ENCODE measurements around the gene MAP3K13. TPM values are rescaled to one million over a fixed set of nuclear protein-coding genes. Genes with fewer than 3 reads are reported as not detected.

MAP3K13 gene
- total RNA-seq, 1 experiment from 2014 or later, result 30.9 TPM

DNA sequence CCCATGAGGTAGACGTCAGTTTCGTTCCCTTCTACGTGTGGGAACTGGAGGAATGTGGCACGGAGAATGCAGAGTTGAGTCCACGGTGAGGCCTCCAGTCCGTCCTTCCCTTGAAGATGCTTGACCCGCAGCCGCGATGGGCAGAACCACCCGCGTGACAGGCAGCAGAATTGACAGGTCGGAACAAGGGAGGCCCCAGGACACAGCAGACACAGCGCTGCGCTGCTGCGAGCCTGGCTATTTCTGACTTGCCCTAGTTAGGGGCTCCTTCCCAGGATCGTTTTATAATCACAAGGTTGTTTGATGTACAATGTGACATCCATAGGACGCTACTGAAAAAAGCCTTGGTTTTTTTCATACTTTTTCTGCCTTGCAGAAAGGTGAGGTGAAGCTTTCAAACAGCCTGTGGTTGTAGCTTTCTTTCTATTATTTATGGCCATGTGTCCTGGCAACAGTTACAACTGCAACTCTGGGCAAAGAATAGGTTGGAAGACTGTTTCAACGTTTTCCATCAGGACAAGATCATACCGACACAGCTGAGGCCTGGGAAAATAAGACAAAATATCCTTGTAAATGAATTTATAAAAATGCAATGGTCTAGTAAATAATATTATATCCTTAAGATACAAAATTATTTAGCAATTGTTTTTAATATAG lies 145.5 kb downstream of the MAP3K13 start:
- no peak for DNase-seq (ENCODE audit: low read depth)

GRCh38 chr3:185511711-185512110 lies 148.8 kb downstream of the MAP3K13 start:
- no peak for DNase-seq (ENCODE audit: low read depth)

DNA sequence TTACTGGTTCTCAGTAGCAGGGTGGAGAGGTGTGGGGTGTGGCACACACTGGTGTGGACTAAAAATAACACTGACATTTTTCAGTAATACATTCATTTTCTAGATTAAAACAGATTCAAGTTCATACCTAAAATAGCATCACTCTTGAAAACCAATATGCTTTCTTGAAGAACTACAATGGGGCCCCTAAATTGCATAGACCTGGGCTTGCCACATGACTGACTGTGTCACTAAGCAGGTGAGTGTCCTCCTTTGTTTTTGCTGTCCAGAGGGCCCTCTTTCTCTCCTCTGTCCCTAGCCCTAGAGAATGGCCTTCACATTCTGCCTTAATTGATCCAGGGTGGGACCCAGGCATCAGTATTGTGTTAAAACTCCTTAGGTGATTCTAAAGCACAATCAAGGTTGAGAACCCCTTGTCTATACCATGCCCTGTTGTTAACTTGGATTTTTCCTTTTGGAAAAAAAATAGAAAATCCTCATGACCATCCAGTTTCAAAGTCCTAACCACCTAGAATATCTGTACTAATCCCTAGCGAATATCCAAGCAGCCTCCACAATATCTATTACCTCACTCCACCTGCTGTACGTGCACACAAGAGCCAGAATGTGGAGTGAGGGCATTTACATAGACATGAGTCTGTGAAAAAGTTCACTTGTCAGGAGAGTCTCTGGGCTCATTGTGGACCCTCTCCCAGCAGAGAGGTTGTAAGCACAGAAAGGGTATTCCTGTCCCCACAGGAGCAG lies 154.6 kb downstream of the MAP3K13 start:
- no peak for DNase-seq (ENCODE audit: low read depth)

DNA sequence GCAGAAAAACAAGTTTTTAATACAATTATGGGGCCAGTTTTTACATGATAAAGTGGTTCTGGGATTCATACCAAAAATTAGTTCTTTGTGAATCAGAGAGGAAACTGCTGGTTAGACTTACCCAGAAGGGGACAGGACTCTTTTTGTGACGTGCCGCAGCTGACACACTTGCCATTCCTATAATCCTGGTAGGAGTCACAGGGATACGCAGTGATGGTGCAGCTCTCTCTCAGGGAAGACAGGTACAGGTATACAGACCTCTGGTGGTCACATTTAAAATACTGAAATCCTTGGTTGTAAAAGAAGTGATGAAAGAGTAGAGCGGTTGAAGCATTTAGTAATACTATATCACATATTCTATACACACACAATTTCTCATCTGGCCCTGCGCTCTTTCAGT lies 156.1 kb downstream of the MAP3K13 start:
- DNase-seq (ENCODE audit: low read depth), result no peak

GRCh38 chr3:185521349-185522138 lies 158.6 kb downstream of the MAP3K13 start:
- DNase-seq (ENCODE audit: low read depth), result no peak

DNA sequence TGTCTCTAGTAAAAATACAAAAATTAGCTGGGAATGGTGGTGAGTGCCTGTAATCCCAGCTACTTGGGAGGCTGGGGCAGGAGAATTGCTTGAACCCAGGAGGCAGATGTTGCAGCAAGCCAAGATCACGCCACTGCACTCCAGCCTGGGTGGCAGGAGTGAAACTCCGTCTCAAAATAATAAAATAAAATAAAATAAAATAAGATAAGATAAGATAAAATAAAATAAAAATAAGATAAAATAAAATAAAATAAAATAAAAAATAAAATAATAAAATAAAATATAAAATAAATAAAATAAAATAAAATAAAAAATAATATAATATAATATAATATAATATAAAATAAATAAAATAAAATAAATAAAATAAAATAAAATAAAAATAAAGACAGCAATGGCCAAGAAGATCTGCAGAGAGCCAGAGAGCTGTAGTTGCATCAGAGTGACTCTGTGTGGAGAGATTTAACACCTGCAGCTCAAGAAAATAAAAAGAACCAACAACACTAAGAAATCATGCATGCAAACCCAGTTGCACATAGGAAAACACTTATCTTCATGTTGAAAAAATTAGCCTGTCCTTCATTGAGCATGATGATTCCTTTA lies 163.5 kb downstream of the MAP3K13 start:
- no peak for DNase-seq (ENCODE audit: low read depth)

DNA sequence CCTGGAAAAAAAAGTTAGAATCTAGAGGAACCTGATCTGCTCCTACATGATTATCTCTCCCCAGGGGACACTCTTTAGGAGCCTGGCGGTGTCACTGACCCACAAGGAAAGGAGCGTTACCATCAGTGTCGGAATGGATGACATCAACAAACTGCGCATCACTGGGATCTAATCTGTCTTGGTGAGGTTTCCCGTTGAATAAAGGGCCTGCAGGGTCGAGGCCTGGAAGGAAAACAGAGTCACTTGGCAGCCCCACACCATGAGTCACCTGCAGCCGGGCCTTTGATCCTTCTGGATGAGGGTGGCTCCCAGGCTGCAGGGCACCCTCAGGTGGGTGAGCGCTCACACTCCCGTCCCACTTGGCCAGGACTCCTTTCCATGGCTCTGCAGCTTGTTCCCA lies 164.4 kb downstream of the MAP3K13 start:
- peak; percentile 53 for DNase-seq (ENCODE audit: low read depth)

DNA sequence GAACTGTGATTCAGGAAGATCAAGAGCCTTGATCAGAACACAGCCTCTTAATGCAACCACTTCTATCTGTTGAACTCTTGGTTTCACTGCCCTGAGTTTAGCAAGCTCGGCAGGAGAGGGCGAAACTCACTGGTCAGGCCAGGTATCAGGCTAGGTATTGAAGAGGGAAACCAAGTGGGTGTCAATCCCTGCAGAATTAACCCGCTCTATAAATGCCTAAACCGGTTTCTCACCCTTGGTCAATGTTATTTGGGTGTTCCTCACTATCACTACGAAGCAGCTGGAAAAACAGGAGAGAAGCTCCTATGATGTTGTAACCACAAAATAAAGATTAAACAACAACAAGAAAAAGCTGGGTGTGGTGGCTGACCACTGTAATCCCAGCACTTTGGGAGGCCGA lies 165.6 kb downstream of the MAP3K13 start:
- no peak for DNase-seq (ENCODE audit: low read depth)

- no peak for DNase-seq (ENCODE audit: low read depth)
Observed at GRCh38 chr3:185530856-185531255, 167.9 kb downstream of the MAP3K13 start.

- no peak for DNase-seq (ENCODE audit: low read depth)
Observed at GRCh38 chr3:185532901-185533300, 170.0 kb downstream of the MAP3K13 start.

DNA sequence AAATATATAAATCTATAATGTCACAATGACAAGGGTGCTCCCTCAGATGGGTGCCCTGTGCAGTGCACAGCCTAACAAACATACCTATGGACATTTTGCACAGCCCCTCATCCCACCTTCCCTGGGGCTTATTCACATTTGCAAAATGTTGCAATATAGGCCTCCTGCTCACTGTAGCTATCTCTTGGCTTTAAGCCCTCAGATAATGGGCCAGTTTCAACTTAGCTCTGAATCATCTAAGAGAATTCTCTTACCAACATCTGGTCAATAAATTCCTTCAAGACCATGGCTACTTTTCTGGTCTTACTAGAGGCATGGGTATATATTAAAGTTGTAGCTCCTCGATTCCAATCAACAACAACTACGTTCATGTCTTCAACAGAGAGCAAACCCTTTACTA lies 171.6 kb downstream of the MAP3K13 start:
- DNase-seq (ENCODE audit: low read depth), result no peak

DNA sequence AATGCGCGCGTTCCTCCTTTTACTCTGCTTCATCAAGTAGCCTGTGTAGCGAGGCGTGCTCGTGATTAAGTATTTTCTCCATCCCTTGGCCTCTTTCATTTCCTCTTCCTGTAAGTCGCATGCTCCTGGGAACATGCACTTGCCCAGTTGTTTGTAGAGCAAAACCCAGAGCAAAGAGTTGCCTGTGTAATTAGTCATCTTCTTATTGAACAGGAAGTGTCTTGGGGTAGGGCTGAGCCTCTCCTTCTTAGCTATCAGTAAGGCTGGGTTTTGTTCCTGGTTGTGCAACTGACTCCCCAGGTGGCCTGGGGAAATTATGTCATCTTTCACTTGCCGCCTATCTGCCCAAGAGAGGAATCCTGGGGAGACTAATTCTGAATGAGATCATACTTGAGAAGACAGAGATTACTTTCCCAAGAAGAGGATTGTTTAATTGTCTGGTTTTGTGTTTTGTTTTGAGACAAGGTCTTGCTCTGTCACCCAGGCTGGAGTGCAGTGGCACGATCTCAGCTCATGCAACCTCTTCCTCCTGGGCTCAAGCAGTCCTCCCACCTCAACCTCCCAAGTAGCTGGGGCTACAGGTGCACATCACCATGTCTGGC lies 174.5 kb downstream of the MAP3K13 start:
- DNase-seq (ENCODE audit: low read depth), result peak; percentile 97

Other genes with a start within 250 kb of the MAP3K13 start
- not detected in 2 replicates for gene C3orf70, start 210.1 kb upstream of the MAP3K13 start, total RNA-seq (2014; rRNA removed; shearing (Covaris generic))
- gene EHHADH, start 109.1 kb upstream of the MAP3K13 start, total RNA-seq (2014; rRNA removed; shearing (Covaris generic)), result 4.5 and 10.4 TPM in 2 replicates
- 9.3 and 14.9 TPM in 2 replicates for gene TMEM41A, start 135.9 kb downstream of the MAP3K13 start, total RNA-seq (2014; rRNA removed; shearing (Covaris generic))
- 1.4 and 1.9 TPM in 2 replicates for gene LIPH, start 189.5 kb downstream of the MAP3K13 start, total RNA-seq (2014; rRNA removed; shearing (Covaris generic))
- 34.7 and 40.1 TPM in 2 replicates for gene SENP2, start 223.2 kb downstream of the MAP3K13 start, total RNA-seq (2014; rRNA removed; shearing (Covaris generic))

Data from M059J (cell line).